ENCODE data around the gene DVL3. TPM values are rescaled to one million over a fixed set of nuclear protein-coding genes. Genes with fewer than 3 reads are reported as not detected.

Gene DVL3
- total and polyA plus RNA-seq, 10 of the 15 experiments (the other 5 are each of a cell fraction or from before 2014, with no cell fraction given), result 2.2 to 39.7 (median 14.5) TPM

DNA sequence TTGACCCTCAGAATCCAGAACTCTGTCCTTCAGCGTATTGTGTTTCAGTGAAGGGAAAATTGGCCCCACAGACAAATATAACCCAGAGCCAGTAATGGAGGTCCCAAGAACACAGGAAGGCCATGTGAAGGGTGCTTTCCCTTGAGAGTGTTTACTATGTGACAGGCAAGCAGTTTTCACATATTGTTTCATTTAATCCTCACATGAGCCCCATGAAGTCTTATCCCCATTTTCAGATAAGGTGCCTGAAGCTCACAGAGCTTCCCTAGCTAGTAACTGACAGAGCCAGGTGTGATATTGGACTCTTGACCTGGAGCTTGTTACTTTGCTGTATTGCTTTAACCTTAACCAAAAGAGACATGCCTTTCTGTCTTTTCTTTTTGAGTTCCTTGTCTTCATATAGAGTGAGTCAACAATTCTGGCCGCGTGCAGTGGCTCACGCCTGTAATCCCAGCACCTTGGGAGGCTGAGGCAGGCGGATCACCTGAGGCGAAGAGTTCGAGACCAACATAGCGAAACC is 9.4 kb upstream of the DVL3 start:
- H2AFZ ChIP-seq (ENCODE audit: control insufficient read depth, low read depth, low read length), result no peak overlapping the region
- H3K9me3 ChIP-seq (replicated peaks; ENCODE audit: control insufficient read depth, insufficient read depth, low read length), result no peaks in the 10 kb centered on the region
- no peaks in the 10 kb centered on the region for H3K27me3 ChIP-seq (replicated peaks in 1 of 2; ENCODE audit: control insufficient read depth in 2 of 2, insufficient read depth in 2 of 2, low read length in 1 of 2)
- ChIA-PET POLR2A (no interaction called here), SMC1A (ENCODE audit: uncharacterized antibody, unreplicated experiment) (interaction anchor here (1.0 to 1.5 kb wide), 4 partner anchors 9 to 108 kb away, joined by 3 to 5 read pairs (median 4); partner anchors contain the start of gene EIF2B5), RAD21 (ENCODE audit: unreplicated experiment) (interaction anchor here (0.9 to 1.6 kb wide), 2 partner anchors 10 to 82 kb away, joined by 3 read pairs; partner anchors contain the start of gene DVL3), CTCF (interaction anchor here (0.6 to 2.0 kb wide), 4 partner anchors 9 to 104 kb away, joined by 3 to 8 read pairs (median 4); partner anchors contain the start of genes DVL3 and EEF1AKMT4)
- no peak overlapping the region for H3K9ac ChIP-seq (ENCODE audit: control insufficient read depth, insufficient read depth, low read length)
- in situ Hi-C loops (cut with MboI) (no loop called here), intact Hi-C loops (cut with micrococcal nuclease; ENCODE audit: unreplicated experiment) (no loop called here)
- WGBS (ENCODE audit: insufficient coverage, insufficient replicate concordance, low lambda C conversion rate, missing lambda C conversion rate), result 90% methylated on average over 8 of the region's 8 CpGs
- no TSS peak for BruUV-seq (replicated peaks)
- no peak overlapping the region for H3K27ac ChIP-seq (ENCODE audit: control insufficient read depth, insufficient read depth)
- H3K4me1 ChIP-seq (ENCODE audit: control insufficient read depth, insufficient read depth, low read length), result no peaks in the 10 kb centered on the region; the same call in 1 of the 2 replicates
- H3K4me3 ChIP-seq, result no peak overlapping the region
- H3K36me3 ChIP-seq (ENCODE audit: control insufficient read depth in 2 of 2, insufficient read depth in 2 of 2, low read length in 1 of 2), result peaks cover 27 to 30% of the 10 kb centered on the region in 2 experiments
- no peak overlapping the region for H3K4me2 ChIP-seq (ENCODE audit: control insufficient read depth, insufficient read depth)
- ATAC-seq, result no peak
- DNase-seq (ENCODE audit: low read depth, low spot score), result no peak
- no peaks in the 10 kb centered on the region for H3K79me2 ChIP-seq (ENCODE audit: control insufficient read depth, insufficient read depth, low read length)
- no peaks in the 10 kb centered on the region for H4K20me1 ChIP-seq (ENCODE audit: control insufficient read depth, insufficient read depth)
- FAIRE-seq, result no peak
- TF ChIP-seq, protein P1, sequence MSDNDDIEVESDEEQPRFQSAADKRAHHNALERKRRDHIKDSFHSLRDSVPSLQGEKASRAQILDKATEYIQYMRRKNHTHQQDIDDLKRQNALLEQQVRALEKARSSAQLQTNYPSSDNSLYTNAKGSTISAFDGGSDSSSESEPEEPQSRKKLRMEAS (IDR thresholded peaks at IDR 0.05; ENCODE audit: low read depth, low read length), result no peak
- TF ChIP-seq CBX3 (IDR thresholded peaks at IDR 0.05; ENCODE audit: borderline replicate concordance, low read depth), result no peak
- no peak for TF ChIP-seq ZNF622 (IDR thresholded peaks at IDR 0.05)
- TF ChIP-seq, protein P2, sequence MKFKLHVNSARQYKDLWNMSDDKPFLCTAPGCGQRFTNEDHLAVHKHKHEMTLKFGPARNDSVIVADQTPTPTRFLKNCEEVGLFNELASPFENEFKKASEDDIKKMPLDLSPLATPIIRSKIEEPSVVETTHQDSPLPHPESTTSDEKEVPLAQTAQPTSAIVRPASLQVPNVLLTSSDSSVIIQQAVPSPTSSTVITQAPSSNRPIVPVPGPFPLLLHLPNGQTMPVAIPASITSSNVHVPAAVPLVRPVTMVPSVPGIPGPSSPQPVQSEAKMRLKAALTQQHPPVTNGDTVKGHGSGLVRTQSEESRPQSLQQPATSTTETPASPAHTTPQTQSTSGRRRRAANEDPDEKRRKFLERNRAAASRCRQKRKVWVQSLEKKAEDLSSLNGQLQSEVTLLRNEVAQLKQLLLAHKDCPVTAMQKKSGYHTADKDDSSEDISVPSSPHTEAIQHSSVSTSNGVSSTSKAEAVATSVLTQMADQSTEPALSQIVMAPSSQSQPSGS (IDR thresholded peaks at IDR 0.05; ENCODE audit: low read length), result no peak
- TF ChIP-seq SP1 (IDR thresholded peaks at IDR 0.05; ENCODE audit: low read depth, low read length), result no peak
- no peak for TF ChIP-seq EED (IDR thresholded peaks at IDR 0.05; ENCODE audit: low read depth)
- TF ChIP-seq TCF3 (IDR thresholded peaks at IDR 0.05; ENCODE audit: borderline replicate concordance, insufficient read depth, low read depth, low read length), result no peak
- no peak for TF ChIP-seq ASH2L (IDR thresholded peaks at IDR 0.05; ENCODE audit: borderline replicate concordance, low read depth)
- TF ChIP-seq, protein P3, sequence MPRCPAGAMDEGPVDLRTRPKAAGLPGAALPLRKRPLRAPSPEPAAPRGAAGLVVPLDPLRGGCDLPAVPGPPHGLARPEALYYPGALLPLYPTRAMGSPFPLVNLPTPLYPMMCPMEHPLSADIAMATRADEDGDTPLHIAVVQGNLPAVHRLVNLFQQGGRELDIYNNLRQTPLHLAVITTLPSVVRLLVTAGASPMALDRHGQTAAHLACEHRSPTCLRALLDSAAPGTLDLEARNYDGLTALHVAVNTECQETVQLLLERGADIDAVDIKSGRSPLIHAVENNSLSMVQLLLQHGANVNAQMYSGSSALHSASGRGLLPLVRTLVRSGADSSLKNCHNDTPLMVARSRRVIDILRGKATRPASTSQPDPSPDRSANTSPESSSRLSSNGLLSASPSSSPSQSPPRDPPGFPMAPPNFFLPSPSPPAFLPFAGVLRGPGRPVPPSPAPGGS (IDR thresholded peaks at IDR 0.05; ENCODE audit: borderline replicate concordance, insufficient read depth, low read depth, low read length, poor library complexity, severe bottlenecking), result no peak
- no peak for TF ChIP-seq MEF2A (IDR thresholded peaks at IDR 0.05; ENCODE audit: insufficient read depth, low read depth, low read length)
- TF ChIP-seq POLR2AphosphoS2 (IDR thresholded peaks at IDR 0.05; ENCODE audit: low read depth, low read length), result no peak
- TF ChIP-seq CBX5 (IDR thresholded peaks at IDR 0.05; ENCODE audit: low read depth), result no peak
- TF ChIP-seq SUZ12 (IDR thresholded peaks at IDR 0.05; ENCODE audit: unreplicated experiment), result no peak
- no peak for TF ChIP-seq IKZF1 (conservative IDR thresholded peaks at IDR 0.05)
- TF ChIP-seq, protein P4, sequence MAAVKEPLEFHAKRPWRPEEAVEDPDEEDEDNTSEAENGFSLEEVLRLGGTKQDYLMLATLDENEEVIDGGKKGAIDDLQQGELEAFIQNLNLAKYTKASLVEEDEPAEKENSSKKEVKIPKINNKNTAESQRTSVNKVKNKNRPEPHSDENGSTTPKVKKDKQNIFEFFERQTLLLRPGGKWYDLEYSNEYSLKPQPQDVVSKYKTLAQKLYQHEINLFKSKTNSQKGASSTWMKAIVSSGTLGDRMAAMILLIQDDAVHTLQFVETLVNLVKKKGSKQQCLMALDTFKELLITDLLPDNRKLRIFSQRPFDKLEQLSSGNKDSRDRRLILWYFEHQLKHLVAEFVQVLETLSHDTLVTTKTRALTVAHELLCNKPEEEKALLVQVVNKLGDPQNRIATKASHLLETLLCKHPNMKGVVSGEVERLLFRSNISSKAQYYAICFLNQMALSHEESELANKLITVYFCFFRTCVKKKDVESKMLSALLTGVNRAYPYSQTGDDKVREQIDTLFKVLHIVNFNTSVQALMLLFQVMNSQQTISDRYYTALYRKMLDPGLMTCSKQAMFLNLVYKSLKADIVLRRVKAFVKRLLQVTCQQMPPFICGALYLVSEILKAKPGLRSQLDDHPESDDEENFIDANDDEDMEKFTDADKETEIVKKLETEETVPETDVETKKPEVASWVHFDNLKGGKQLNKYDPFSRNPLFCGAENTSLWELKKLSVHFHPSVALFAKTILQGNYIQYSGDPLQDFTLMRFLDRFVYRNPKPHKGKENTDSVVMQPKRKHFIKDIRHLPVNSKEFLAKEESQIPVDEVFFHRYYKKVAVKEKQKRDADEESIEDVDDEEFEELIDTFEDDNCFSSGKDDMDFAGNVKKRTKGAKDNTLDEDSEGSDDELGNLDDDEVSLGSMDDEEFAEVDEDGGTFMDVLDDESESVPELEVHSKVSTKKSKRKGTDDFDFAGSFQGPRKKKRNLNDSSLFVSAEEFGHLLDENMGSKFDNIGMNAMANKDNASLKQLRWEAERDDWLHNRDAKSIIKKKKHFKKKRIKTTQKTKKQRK (IDR thresholded peaks at IDR 0.05; ENCODE audit: low read depth, low read length), result no peak
- no peak for TF ChIP-seq IRF4 (IDR thresholded peaks at IDR 0.05; ENCODE audit: low read depth, low read length)
